ENCODE measurements around the gene FARS2.

- TF ChIP-seq CTCF (conservative IDR thresholded peaks at IDR 0.05; ENCODE audit: low read depth, low read length), result no peak
- no peak for TF ChIP-seq EZH2 (IDR thresholded peaks at IDR 0.05; ENCODE audit: borderline replicate concordance, low read depth, low read length, poor library complexity, severe bottlenecking)
These were observed 490.4 kb downstream of the FARS2 start for GRCh38 chr6:5751525-5752390.

All from A673 (cell line).